GM11168 (cell line): ENCODE data around the gene FARP2.

Experiments used
- in situ Hi-C: fragments of 300-500 bp; cut with MboI; formaldehyde crosslinking; loops from one replicate; pipeline ENCODE4 v1.12.0; 2022; ENCODE audit warnings: low sequenced_read_pairs; ENCODE audit not compliant: unreplicated experiment

Gene FARP2

GRCh38 chr2:241324775-241325174 is 31.3 kb upstream of the FARP2 start:
- in situ Hi-C loops = no loop called here

- in situ Hi-C loops = no loop called here
Observed at GRCh38 chr2:241325257-241325656, 30.8 kb upstream of the FARP2 start.

GRCh38 chr2:241329669-241330615 is 26.1 kb upstream of the FARP2 start:
- in situ Hi-C loops = no loop called here

GRCh38 chr2:241330616-241330981 is 25.5 kb upstream of the FARP2 start:
- in situ Hi-C loops = no loop called here

- in situ Hi-C loops = no loop called here
Observed at GRCh38 chr2:241334813-241335212, 21.3 kb upstream of the FARP2 start.

- in situ Hi-C loops = no loop called here
Observed at GRCh38 chr2:241339839-241340630, 16.1 kb upstream of the FARP2 start.

GRCh38 chr2:241340631-241341163 is 15.4 kb upstream of the FARP2 start:
- in situ Hi-C loops = no loop called here

- in situ Hi-C loops = no loop called here
Observed at GRCh38 chr2:241344925-241345651, 11.0 kb upstream of the FARP2 start.

GRCh38 chr2:241349941-241350340 is 6.1 kb upstream of the FARP2 start:
- in situ Hi-C loops = no loop called here

- in situ Hi-C loops = no loop called here
Observed at GRCh38 chr2:241350530-241350877, 5.6 kb upstream of the FARP2 start.

GRCh38 chr2:241350878-241351639 is 5.0 kb upstream of the FARP2 start:
- in situ Hi-C loops = no loop called here

- in situ Hi-C loops = no loop called here
Observed at GRCh38 chr2:241351640-241352031, 4.4 kb upstream of the FARP2 start.

GRCh38 chr2:241352227-241352626 is 3.9 kb upstream of the FARP2 start:
- in situ Hi-C loops = no loop called here

GRCh38 chr2:241354668-241355658 is 1.1 kb upstream of the FARP2 start:
- in situ Hi-C loops = no loop called here

GRCh38 chr2:241356871-241357260 is 781 bp downstream of the FARP2 start:
- in situ Hi-C loops = no loop called here

- in situ Hi-C loops = no loop called here
Observed at GRCh38 chr2:241357531-241357930, 1.4 kb downstream of the FARP2 start.

- in situ Hi-C loops = no loop called here
Observed at GRCh38 chr2:241358470-241358869, 2.4 kb downstream of the FARP2 start.

- in situ Hi-C loops = no loop called here
Observed at GRCh38 chr2:241359481-241360045, 3.5 kb downstream of the FARP2 start.
